HG03457 (cell line): ENCODE results near the gene KTN1.

ENCODE experiments used
- ATAC-seq: cut with Tn5 transposase; IDR thresholded peaks from one replicate; pipeline ENCODE4 v1.9.1; 2021; ENCODE audit warnings: moderate number of reproducible peaks; ENCODE audit not compliant: unreplicated experiment

KTN1 gene

GRCh38 chr14:55711175-55711811 lies 131.3 kb downstream of the KTN1 start:
- no peak for ATAC-seq

GRCh38 chr14:55712491-55712890 lies 132.5 kb downstream of the KTN1 start:
- ATAC-seq = no peak

- ATAC-seq = no peak
Measured at GRCh38 chr14:55713486-55713885, 133.5 kb downstream of the KTN1 start.

GRCh38 chr14:55715889-55716288 lies 135.9 kb downstream of the KTN1 start:
- ATAC-seq = no peak

- ATAC-seq = no peak
Measured at GRCh38 chr14:55717621-55718020, 137.6 kb downstream of the KTN1 start.

GRCh38 chr14:55718551-55718950 lies 138.5 kb downstream of the KTN1 start:
- ATAC-seq = no peak

GRCh38 chr14:55720796-55721195 lies 140.8 kb downstream of the KTN1 start:
- ATAC-seq = no peak

GRCh38 chr14:55721353-55721752 lies 141.3 kb downstream of the KTN1 start:
- no peak for ATAC-seq

- ATAC-seq = no peak
Measured at GRCh38 chr14:55722054-55722453, 142.0 kb downstream of the KTN1 start.

- ATAC-seq = no peak
Measured at GRCh38 chr14:55724736-55725135, 144.7 kb downstream of the KTN1 start.

- ATAC-seq = no peak
Measured at GRCh38 chr14:55730592-55731310, 150.7 kb downstream of the KTN1 start.

GRCh38 chr14:55731311-55731872 lies 151.4 kb downstream of the KTN1 start:
- no peak for ATAC-seq

- ATAC-seq = no peak
Measured at GRCh38 chr14:55731881-55732498, 152.0 kb downstream of the KTN1 start.

- no peak for ATAC-seq
Measured at GRCh38 chr14:55733599-55733998, 153.6 kb downstream of the KTN1 start.
